Dermis blood vessel endothelial cell (primary cell): ENCODE measurements around the gene VGLL2. TPM values are rescaled to one million over a fixed set of nuclear protein-coding genes. Genes with fewer than 3 reads are reported as not detected.
"Not testable (repeated sequence)": the region's sequence is repeated elsewhere in the genome, so short reads cannot be mapped to it uniquely, and the experiment has no call there.

Experiments used
- DNase-seq: peaks from one replicate; pipeline ENCODE4 v3.0.0; 2010
- total RNA-seq: library from RNA; depleted of rRNA; stranded (reverse); fragments of >200 nt; gene quantifications from 2 replicates; pipeline ENCODE4 v1.2.3, GENCODE V29; 2014

VGLL2 gene, protein sequence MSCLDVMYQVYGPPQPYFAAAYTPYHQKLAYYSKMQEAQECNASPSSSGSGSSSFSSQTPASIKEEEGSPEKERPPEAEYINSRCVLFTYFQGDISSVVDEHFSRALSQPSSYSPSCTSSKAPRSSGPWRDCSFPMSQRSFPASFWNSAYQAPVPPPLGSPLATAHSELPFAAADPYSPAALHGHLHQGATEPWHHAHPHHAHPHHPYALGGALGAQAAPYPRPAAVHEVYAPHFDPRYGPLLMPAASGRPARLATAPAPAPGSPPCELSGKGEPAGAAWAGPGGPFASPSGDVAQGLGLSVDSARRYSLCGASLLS
- not detected in 2 replicates for total RNA-seq

DNA sequence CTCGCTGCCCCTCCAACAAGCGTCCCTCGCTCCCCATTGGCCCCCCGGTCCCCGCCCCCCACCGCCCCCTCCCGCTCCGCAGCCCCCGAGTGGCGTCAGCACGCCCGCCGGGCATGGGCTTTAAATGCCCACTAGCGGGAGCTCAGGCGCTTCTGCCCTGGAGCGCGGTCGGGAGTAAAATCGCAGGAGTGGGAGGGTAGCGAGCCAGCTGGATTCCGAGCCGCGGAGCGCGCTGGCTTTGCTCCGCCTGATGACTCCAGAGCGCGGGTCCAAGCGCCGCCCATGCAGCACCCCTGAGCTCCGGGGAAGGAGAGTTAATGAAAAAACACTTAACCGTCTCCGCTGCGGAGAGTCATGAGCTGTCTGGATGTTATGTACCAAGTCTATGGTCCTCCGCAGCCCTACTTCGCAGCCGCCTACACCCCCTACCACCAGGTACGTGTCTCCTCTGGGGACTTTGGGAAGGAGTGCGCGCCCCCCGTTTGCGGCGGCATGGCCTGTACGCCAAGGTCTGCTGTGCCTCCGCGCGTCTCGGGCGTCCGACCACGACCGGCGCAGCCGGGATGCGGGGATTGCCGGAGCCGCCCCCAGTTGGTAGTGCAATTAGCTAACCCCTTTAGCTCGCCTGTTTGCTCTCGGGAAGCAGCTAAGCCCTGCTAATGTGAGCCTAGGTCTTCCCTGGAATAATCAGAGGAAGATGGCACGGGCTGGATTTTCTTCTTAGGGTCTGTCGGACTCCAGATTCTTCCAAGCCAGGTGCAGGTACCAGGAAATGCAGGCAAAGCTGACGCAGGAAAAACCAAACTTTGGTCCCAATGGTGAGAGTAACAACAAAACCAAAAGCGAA lies at the start of gene VGLL2:
Gene VGLL2 (plus strand): TSS at position 149 of the 847 bp plus-strand sequence. CDS start 206 bp downstream, at position 355.
- DNase-seq, result peak; percentile 53

DNA sequence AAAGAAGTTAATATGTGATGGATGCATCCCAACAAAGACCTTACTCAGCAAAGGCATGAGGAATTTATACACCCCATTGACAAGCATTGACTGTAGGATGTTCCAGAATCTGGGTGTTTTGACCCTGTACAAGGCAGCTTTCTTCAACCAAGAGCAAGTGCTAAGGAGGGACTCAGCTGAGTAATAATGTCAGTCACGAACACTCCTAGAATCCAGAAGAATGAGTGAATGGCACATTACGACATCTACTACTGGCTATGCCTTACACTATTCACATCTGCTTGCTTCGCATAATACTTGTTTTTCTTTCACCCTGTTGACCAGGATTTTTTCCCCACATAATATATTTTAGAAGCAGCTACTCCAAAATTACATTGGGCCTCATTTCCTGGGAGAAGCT lies 42.5 kb upstream of the VGLL2 start:
- DNase-seq, result no peak

DNA sequence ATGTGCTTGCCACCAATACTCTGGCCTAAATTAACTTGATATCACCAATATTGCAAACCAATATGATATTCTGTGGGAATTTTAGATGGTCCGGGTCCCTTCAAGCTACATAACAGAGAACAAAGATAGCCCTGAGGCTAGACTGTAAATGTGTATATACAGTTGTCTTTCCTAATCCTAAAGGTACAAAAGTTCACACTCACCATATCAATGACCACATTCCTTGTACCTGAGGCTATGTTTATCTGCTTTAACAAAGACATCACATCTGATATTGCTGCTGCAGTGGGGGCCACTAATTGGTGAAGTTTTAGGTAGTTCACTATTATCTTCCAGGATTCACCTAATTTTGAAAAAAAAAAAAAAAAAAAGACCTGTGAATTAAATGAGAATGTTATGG lies 38.6 kb upstream of the VGLL2 start:
- no peak for DNase-seq

DNA sequence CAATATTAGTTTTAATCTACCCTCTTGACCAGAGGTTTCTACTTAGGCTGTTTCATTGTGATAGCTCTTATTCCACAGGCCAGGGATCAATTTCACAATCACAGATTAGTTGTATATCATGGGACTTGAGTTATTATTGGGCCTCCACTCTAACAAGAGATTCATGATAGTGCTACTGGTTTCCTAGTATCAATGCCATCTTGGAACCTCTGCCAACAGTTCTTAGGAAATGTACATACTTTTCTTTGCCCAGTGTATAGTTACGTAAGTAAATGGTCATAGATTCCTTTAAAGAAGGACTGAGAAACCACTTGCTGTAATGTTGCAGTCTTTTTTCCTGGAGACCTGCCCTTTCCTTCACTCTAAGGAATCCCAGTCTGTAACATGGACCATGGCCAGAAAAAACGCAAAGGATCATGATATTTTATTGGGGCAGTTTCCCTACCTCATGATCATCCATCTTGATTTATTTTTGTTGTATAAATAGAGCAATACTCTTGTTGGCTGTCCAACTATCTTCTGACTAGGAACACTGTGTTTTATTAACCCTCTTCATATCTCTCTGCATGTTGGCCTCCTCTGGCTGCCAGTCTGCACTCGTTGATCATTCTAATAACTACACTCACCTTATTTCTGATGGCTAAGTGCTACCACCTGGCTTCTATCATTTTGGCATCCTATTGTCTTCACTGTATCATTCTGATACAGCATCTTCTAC lies 38.0 kb upstream of the VGLL2 start:
- no peak for DNase-seq

- no peak for DNase-seq
Observed at GRCh38 chr6:117228202-117228601, 37.2 kb upstream of the VGLL2 start.

GRCh38 chr6:117229870-117230269 lies 35.5 kb upstream of the VGLL2 start:
- DNase-seq, result no peak

- no peak for DNase-seq
Observed at GRCh38 chr6:117231466-117231865, 33.9 kb upstream of the VGLL2 start.

DNA sequence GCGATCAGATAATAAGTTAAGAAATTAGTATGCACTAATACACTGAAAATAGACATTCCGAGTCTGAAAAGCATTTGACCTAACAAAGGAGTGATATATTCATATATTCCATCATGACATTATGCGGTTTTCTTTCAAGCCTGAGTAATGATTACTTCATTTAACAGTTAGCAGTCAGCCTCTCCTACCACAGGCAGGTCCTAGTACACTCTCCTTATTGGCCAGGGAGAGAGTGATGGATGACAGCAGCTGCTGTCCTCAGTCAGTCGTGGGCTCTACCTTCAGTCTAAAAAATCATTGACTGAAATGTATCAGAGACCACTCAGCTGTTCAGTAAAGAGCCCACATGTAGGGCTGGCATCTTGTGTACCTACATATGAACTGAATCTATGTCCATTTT lies 33.2 kb upstream of the VGLL2 start:
- no peak for DNase-seq

DNA sequence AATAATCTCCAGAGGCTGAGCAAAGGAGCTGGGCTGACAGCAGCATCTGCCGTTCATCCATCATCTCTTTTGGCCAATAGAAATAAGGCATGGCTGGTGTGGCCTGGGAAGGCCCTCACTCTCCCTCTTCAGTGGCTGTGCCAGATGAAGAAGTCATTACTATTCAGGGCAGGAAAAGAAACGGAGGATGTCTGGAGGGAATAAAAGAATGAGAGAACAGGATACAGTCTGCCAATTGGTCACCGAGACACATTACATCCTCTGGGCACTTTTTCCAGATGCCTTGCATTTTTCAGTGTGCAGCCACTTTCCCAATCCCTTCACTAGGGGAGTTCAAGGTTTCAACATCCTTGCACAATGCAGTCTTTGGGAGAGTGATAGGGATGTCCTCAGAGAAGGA lies 32.2 kb upstream of the VGLL2 start:
- DNase-seq, result no peak

GRCh38 chr6:117237561-117237960 lies 27.8 kb upstream of the VGLL2 start:
- DNase-seq, result no peak

DNA sequence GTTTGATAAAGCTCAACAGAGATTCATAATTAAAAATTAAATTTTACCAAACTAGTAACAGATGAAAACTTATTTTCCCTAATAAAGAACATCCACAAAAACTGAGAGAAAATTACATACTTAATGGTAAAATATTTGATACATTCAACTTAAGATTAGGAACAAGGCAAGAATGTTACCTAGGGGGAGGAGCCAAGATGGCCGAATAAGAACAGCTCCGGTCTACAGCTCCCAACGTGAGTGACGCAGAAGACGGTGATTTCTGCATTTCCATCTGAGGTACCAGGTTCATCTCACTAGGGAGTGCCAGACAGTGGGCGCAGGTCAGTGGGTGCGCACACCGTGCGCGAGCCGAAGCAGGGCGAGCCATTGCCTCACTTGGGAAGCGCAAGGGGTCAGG lies 20.8 kb upstream of the VGLL2 start:
- not testable (repeated sequence) for DNase-seq

DNA sequence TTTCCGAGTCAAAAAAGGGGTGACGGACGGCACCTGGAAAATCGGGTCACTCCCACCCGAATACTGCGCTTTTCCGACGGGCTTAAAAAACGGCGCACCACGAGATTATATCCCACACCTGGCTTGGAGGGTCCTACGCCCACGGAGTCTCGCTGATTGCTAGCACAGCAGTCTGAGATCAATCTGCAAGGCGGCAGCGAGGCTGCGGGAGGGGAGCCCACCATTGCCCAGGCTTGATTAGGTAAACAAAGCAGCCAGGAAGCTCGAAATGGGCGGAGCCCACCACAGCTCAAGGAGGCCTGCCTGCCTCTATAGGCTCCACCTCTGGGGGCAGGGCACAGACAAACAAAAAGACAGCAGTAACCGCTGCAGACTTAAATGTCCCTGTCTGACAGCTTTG lies 20.4 kb upstream of the VGLL2 start:
- not testable (repeated sequence) for DNase-seq

DNA sequence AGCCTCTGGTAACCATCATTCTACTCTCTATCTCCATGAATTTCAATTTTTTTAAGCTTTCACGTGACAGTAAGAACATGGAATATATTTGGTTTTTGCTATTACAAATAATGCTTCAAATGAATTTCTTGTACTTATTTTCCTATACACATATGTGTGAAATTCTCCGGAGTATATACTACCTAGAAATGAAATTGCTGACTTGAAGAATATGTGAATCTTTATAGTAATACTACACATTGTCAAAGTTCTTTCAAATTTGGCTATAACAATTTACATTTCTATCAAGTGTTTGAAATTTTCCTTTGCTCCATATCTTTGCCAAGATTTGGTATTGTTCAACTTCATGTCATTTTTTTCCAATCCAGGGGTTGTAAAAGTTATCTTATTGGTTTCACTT lies 11.6 kb upstream of the VGLL2 start:
- DNase-seq, result no peak

- DNase-seq, result no peak
Observed at GRCh38 chr6:117262799-117263198, 2.6 kb upstream of the VGLL2 start.

DNA sequence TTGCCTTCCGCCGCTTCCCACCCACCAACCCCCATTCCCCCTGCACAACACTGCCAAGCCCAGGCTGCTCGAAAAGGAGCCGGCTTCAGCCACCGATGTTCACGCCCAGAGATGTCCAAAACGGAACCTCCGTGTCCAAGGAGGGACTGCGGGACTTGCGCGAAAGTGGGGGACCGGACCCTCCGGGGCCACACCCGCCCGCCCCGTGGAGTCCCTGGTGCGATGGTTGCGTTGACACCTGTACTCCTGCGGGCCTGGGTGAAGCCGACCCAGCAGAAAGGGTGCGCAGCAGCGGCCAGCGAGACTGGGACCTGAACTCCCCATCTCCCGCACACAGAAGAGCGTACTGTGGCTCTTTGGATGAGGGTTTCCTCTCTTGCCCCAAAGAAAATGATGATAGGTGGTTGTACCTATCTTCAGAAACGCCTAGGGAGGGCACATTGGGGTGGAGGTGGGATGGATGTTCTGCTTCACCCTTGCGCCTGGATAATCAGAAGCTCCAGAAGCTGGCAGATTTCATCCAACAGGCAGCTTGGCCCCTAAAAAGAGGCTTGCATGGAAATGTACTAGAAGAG lies 1.9 kb upstream of the VGLL2 start:
- no peak for DNase-seq

GRCh38 chr6:117264369-117264691 lies 1.0 kb upstream of the VGLL2 start:
- DNase-seq, result no peak

GRCh38 chr6:117264692-117265409 lies 507 bp upstream of the VGLL2 start:
- no peak for DNase-seq

- no peak for DNase-seq
Observed at GRCh38 chr6:117266257-117267053, 1.1 kb downstream of the VGLL2 start.

GRCh38 chr6:117267054-117267347 lies 1.6 kb downstream of the VGLL2 start:
- no peak for DNase-seq

DNA sequence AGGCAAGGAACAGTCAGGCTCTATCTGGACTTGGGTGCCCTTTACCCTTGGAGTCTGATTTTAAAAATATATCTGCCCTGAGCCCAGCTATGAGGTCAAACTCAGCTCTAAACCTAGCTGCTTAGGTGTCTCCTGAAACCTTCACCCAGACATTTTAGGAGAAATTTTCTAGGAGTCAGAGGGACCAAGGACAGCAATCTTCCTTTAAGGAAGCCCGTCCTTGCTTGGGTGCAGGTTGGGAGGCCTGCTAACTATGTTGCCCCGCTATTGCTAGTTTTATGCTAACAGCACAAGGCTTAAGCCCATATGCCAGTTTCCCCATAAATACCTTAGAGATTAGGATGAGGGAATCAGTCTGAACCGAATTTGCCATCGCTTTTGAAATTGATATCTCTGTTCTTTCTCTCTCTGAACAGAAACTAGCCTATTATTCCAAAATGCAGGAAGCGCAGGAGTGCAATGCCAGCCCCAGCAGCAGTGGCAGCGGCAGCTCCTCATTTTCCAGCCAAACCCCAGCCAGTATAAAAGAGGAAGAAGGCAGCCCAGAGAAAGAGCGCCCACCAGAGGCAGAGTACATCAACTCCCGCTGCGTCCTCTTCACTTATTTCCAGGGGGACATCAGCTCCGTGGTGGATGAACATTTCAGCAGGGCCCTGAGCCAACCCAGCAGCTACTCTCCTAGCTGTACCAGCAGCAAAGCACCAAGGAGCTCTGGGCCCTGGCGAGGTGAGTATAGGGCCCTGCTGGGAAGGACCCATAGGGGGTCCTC lies 2.6 kb downstream of the VGLL2 start:
- no peak for DNase-seq

DNA sequence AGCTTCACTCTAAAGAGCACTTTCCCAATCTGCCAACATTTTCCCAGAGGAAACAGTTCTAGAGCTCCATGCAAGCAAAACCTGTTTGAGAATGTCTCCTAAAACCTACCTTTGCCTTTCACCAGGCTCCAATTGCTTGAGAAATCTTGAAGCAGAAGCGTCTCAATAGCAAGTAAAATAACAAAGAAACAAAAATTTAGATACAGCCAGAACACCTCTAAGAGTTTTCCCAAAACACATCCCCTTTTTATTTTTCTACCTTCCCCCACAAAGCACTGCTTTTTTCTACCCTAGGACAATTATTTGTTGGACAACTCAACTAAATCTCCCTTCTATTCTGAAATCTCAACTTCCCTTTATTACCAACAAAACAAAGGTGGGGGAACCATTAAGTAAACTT lies 3.6 kb downstream of the VGLL2 start:
- no peak for DNase-seq
